HG03196 (cell line): ENCODE data around the gene NTSR1.

Source experiments
- ATAC-seq: cut with Tn5 transposase; IDR thresholded peaks from one replicate; pipeline ENCODE4 v1.9.1; 2021; ENCODE audit not compliant: unreplicated experiment

The NTSR1 gene

DNA sequence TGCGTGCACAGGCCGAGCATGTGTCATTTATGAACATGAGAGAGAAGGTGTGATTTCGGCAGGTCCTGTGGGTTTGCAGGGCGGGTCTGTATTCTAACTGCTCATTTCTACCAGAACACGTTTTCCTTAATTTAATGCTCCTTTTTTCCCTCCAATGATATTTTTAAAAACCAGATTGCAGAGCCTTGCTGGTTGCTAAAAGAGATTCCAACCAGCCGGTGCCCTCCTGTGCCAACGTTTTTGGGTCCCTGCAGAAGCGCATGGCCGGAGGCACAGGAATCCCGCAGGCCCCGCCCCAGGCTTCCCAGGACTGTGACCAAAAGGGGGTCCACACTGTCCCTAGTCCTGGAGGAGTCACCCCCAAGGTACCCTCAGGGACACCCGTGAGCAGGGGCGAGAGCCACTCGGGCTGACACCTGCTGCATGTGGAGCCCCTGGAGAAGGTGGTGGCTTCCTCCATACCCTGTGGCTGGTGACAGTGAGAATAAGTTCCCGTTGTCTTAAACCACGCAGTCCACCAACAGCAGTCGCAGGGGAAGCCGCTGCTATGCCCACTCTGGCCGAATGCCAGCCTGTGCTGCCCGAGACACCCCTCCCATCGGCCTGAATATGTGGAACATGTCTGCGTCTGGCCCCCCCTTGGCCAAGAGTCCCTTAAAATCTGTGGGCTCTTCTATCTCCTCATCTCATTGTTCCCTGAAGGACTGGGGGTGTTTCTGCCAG is 15.7 kb upstream of the NTSR1 start:
- no peak for ATAC-seq

DNA sequence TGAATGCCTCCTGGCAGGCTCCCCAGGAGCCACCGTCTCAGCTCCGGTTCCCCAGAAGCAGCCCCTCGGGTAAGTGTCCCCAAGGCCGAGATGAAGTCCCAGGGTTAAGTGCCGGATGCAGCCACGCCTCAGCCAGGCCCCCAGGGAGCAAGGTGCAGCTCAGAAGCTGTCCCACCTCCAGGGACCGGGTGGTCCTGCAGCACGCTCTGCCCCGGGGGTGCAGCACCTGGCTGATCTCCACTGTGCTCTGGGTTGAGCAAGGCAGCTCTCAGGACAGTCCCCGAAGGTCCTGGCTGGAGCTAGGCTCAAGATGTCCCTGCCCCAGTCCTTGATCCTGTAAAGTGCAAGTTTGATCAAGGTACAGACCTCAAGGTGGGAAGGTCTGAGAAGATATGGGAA is 15.1 kb upstream of the NTSR1 start:
- ATAC-seq: no peak

DNA sequence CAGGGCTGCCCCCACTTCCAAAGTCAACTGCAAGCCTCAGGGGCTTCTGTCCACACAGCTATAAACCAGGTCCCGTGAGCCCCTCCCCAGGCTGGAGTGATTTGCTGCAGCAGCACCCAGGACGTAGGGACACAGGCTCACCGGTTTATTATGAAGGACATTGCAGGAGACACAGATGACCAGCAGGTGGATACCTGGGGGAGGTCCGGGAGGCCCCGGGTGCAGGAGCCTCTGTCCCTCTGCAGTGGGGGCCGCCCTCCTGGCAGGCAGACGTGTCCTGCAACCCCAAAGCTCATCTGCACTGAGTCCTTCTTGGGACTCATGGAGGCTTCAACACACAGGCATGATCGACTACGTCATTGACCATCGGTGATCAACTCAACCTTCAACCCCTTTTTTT is 14.5 kb upstream of the NTSR1 start:
- no peak for ATAC-seq

DNA sequence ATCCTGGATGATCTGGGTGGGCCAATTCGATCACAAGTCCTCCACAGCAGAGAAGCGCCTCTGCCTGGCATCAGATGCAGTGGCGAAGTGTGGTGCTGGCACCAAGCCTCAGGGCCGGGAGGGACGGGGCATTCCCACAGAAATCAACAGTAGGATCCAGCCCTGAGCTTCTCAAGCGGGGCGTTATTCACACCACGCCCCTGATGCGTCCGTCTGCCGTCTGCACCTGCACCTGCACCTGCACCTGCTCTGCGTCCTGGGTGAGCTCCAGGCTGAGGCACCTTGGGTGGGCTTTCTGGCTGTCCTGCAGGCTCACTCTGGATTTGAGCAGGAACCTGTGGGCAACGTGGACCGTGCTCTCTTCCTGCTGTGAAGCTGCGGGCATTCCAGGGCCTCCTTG is 13.8 kb upstream of the NTSR1 start:
- ATAC-seq: no peak

DNA sequence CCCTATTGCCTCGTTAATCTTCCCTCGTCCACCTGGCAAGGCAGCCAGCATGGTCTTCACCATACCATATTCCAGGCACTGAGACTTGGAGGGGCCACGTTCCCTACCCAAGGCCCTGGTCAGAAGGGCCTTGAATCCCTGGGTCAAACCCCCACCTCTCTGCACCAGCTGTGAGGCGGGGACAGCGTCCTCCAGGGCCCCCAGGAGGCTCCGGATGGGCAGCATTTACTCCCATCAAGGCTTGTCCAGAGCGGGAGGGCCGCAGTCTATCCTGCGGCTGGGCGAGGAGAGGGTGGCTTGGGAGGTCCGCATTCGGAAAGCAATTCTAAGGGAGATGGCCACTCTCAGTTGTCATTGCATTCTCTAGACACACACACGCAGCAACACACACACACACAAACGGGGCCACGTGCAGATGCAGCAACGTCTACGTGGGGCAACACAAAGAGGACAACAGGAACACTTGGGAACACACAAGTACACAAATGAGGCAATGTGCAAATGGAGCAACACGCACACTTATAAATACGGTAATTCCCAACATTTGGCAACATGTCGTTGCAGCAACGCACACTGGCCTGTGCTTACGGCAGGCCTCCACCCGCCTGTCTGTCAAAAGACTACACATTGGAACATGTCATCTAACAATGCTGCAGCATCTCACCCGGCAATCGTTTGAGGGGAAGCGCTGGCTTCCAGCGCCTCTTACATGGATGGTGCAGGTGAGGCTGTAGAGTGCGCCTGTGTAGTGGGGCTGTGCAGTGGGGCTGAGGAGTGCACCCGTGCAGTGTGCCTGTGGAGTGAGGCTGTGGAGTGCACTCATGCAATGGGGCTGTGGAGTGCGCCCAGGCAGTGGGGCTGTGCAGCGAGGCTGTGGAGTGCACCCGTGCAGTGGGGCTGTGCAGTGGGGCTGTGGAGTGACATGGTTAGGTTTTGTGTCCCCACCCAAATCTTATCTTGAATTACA is 12.9 kb upstream of the NTSR1 start:
- no peak for ATAC-seq

DNA sequence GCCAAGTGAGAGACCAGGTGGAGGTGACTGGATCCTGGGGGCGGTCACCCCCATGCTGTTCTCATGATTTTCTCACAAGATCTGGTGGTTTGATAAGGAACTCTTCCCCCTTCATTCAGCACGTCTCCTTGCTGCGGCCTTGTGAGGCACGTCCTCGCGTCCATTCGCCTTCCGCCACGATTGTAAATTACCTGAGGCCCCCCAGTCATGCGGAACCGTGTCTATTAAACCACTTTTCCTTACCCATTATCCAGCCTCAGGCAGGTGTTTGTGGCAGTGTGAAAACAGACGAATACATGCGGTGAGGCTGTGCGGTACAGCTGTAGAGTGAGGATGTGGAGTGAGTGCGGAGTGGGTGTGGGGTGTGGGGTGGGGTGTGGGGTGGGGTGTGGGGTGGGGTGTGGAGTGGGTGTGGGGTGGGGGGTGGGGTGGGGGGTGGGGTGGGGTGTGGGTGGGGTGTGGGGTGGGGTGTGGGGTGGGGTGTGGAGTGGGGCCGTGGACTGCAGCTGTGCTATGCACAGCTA is 12.1 kb upstream of the NTSR1 start:
- ATAC-seq: no peak

DNA sequence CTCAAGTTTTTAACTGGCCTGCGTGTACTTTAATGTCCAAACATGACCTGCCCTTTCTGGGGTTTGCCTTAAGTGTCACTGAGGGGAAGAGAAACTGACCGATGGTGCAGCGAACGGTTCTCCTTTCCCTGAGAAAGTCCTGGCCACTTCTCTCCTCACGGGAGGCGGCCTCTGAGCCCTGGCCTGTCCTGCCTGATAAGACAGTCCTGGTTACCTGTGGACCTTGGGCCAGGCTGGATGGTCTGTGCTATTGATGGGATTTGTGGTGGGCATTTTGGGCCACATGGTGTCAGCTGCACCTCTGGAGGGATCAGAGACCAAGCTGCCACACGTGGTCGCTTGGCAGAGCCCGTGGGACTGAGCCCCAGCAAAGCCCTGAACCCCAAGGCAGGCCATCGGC is 11.6 kb upstream of the NTSR1 start:
- ATAC-seq: no peak

DNA sequence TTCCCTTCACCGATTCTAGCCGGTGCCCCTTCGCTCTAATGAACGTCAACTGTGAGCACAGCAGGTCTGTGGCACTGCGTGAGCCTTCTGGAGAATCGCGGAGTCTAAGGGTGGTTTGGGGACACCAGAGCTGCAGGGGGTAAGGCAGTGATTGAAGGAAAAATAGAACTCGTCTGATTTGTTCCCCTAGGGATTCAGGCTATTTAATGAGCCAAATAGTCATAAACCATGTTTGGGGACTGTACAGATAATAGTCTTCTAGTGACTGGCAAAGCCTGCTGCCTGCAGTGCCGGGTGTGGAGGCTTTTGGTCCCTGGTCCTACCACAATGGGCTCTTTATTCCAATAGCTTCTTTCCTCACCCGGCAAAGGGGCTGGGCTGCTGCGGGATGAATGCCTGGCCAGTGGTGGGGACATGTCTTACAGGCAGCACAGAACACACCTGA is 11.1 kb upstream of the NTSR1 start:
- ATAC-seq: no peak

DNA sequence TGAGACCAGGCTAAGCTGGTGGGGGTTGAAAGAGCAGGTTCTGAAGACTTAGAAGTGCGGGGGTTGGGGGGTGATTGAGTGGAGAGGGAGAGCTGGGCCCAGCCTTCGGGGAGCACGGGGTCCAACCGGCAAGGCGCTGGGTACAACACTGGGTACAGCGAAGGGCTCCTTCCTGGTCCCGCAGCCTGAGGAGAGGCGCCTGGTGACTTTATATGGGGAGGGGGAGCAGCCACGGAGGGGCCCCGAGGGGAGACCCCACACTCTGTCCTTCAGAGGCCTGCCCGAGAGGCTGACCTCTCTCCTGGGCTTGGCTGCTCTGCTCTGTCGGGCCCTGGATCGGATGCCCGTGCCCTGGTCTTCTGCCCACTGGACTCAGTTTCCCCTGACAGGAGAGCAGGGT is 10.4 kb upstream of the NTSR1 start:
- no peak for ATAC-seq

DNA sequence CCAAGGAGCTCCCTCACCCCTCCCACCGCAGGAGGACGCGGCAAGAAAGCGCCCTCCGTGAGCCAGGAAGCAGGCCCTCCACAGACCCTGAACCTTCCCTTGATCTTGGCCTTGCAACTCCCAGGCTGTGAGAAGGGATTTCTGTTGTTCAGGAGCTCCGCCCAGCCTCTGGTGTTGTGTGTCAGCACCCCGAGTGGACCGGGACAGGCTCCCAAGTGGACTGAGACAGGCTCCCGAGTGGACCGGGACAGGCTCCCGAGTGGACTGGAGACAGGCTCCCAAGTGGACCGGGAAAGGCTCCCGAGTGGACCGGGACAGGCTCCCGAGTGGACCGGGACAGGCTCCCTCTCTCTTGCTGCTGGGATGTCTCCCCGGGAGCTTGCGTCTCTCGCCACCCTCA is 9.3 kb upstream of the NTSR1 start:
- ATAC-seq: no peak

DNA sequence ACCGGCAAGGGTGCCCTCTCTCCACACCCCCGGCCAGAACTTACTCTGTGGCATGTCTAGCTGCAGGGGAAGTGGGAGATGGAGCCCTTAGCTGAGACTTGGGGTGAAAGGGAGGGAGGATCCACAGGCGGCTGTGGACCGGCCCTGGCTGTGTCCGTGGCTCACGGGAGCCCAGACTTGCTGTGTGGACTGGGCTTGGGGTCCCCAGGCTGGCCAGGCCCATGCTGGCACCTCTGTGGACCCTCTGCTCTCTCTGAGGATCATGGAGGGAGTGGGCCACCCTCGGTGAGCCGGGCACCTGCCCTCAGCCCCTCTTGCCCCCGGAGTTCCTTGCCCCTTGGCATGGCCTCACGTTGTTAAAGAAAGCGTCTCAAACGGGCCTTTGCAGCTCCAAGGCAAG is 8.9 kb upstream of the NTSR1 start:
- no peak for ATAC-seq

DNA sequence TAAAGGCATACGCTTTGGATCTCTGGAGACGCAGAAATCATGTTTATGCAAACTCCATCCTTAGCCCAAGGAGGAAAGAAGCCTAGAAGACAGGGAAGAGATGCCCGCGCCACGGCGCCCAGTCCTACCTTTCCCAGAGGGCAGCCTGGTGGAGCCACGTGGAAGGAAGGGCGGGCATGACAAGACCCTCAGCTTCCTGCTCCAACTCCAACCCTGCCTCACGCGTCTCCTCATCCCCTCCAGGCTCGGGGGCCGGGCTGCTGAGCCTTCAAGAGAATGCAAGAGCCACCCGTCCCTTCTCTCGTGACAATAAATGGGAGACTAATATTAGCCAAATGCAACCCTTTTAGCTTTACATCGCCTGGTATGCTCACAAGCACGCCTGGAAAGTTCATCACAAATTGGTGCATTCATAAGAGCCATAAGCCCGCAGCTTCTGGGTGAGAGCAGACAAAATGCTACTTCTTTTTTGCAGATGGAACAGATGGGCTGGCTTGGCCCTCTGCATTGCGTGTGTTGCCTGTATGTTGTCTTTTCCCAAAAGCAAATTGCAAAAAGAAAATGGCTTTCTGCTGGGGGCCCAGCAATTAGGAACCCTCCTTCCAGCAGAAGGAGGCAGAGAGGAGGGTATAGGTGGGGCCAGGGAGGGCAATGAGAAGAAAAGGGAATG is 8.2 kb upstream of the NTSR1 start:
- ATAC-seq: no peak

DNA sequence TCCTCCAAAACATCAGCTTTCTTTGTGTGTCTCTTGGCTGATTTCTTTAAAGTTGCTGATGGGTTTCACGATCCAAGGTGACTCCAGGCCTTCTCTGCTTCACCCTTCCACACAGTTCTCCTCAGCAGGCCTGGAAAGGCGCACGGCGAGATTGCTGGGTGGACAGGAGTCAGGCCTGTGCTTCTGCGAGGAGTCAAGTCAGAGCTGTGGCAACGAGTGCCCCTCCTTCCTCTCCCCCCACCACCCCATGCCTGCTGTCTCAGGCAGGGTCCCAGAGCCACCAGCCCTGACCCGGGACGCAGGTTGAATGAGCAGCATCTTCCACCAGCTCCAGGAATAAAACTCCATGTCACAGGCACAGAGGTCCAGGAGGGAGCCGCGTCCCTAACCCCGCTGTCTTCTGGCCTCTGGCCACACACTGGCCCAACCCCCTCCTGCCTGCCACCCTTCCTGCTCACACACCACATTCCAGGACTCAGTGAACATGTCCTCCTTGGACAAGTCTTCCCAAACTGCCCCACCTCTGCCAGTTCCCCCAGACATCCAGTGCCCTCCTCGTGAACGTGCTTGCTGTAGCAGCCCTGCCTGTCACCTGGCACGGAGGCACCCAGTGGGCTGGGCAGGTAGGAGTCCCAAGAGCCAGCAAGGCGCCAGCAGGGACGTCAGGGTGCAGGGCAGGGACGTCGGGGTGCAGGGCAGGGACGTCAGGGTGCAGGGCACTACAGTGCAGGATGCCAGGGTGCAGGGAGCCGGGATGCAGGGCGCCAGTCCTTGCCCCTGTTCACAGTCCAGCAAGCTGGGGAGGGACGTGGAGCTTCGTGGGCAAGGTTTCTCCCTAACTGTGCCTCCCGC is 7.2 kb upstream of the NTSR1 start:
- no peak for ATAC-seq

DNA sequence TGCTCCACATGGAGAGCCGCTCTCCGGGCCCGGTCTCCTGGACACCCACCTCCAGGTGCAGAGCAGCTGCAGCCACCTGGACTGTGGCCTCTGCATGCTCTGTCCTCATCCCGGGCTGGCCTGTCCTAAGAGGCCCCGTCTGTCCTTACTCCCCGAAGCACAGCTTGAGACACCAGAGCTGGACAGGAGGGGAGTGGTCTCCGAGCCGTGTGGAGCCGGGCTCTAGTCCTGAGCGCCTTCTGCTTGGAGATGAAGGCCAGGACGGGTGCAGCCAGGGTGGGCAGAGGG is 6.7 kb upstream of the NTSR1 start:
- no peak for ATAC-seq

DNA sequence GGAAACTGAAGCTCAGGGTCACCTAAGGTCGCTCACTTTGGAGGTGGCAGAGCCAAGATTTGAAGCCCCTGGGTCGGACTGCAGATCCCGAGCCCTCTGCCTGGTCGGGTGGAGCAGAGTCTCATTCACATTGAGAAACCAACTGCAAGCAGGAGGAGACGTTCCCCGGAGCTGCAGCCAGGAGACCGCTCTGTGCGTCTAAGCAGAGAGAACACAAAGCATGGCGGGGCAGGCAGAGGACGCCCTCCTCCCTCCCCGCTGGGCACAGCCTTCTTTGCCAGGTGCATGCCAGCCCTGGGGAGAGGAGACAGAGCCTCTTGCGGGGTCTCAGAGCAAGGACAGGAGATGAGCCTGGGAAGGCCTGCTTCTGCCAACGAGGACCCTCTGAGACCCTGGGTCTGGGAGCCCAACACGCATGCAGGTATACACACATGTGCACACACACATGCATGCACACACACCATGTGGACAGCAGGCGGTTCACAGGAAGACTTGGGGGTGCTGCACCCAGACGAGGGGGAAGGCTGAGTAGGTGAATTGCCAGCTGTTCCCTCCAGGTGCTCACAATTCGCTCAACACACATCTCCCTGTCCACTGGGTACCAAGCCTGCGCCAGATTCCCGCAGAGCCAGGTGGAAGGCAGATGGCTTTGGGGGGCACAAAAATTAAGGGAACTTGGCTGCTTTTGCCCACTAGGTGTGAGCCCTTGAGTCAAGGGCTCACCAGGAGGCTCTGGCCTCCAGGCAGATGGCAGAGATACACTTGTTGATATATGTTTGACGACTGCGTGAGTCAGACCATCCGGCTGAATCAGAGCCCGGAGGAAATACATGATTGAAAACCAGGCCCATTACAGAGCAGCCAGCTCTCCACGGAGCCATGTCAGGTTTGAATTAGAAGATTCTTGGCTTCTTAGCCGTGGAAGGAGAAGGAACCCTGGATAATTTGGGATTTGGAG is 5.5 kb upstream of the NTSR1 start:
- ATAC-seq: no peak

DNA sequence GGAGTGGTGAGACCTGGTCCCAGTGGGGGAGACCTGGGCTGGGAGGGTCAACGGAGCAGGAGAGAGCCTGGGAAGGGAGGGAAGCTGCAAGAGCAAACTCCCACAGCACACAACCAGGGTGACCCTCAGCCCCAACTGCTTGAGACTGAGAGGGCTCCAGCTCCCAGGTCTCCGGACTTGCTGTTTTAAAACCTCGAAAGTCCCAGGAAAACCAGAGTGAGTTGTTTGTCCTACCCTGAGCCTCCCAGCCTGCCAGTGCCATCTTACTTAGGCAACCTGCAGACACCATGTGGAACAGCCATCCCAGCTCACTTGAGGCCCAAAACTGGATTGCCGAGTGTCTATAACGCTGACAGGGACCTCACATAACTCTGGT is 4.8 kb upstream of the NTSR1 start:
- no peak for ATAC-seq

DNA sequence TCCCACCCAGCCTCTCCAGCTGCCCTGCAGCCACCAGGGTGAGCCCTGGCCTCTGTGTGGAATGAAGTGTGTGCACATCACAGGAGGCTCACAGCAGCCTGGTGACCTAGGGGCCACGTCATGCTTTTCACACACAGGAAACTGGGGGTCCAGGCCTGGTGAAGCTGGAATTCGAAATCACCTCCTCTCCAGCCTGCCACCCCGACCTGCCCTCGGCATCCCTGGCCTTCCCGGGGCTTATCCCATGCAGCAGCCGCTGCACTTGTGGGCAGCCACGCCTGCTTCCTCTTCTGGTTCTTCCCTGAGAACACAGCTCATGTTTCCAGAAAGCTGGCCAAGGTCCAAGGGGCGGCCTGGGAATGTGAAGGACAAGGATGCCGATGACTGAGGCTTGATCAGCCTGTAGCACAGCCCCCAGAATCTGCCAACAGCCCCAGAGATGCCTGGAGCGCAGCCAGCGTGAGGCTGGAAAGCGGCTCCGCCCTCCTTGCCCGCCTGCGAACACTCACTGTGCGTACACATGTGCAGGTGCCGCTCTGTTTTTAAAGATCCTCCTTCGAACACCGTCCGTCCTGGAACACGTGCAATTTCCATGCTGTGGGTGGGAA is 4.2 kb upstream of the NTSR1 start:
- ATAC-seq: no peak

DNA sequence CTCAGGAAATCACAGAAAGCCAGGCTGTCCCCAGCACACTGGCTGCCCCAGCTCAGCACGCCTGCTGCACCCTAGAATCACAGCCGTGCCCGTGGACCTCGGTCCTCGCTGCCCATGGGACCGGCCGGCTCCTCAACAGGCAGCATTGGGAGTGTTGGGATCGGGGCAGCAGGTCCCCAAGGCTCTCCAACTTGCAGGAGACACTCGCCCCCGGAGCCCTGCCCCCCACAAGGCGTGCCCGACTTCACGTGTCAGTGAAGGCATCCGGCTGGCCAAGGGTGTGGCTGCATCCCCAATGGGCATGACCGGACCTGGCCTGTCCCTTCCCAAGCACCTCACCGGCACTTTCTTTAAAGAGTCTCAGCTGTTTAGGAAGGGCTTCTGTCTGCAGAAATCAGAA is 3.0 kb upstream of the NTSR1 start:
- no peak for ATAC-seq

DNA sequence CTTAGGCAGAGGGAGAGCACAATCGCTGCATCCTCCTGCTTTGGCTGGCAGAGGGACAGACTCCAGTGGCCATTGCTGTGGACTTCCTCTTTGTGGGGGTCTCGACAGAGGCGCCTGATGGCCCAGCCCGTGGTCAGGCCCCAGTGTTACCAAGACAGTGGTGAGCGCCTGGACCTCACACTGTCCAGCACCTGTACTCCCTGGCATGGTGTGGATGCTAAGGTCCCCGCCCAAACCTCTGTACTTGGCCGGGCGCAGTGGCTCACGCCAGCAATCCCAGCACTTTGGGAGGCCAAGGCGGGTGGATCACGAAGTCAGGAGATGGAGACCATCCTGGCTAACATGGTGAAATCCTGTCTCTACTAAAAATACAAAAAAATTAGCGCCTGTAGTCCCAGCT is 2.3 kb upstream of the NTSR1 start:
- ATAC-seq: no peak
